ENCODE measurements around the gene UQCC5. TPM values are rescaled to one million over a fixed set of nuclear protein-coding genes. Genes with fewer than 3 reads are reported as not detected.

The UQCC5 gene
- polyA plus RNA-seq, 1 of the 3 experiments (the other 2 are of a cell fraction), result 124 TPM

- TF ChIP-seq CHD2 (IDR thresholded peaks at IDR 0.05; ENCODE audit: low read length, partially characterized antibody), result no peak
- TF ChIP-seq ELF1 (IDR thresholded peaks at IDR 0.05), result no peak
- no peak for TF ChIP-seq SMC3 (IDR thresholded peaks at IDR 0.05; ENCODE audit: low read depth, low read length)
- ChIA-PET CTCF (interaction anchor here (1.0 to 1.3 kb wide), 2 partner anchors 10 to 73 kb away, joined by 3 to 4 read pairs; no protein-coding TSS in a partner anchor), POLR2A (no interaction called here)
- Histone ChIP-seq H3K27me3 (ENCODE audit: insufficient read depth) (no peaks in the 10 kb centered on the region), H3K9me3 (no peaks in the 10 kb centered on the region), H4K20me1 (ENCODE audit: insufficient read depth) (peaks cover 9% of the 10 kb centered on the region), H2AFZ (ENCODE audit: low read depth) (no peak overlapping the region), H3K4me3 (ENCODE audit: low read depth in 2 of 2, low read length in 1 of 2) (no peak overlapping the region), H3K4me1 (ENCODE audit: control insufficient read depth in 1 of 2, insufficient read depth in 2 of 2, low read depth in 1 of 2, low read length in 1 of 2) (peaks cover 2 to 10% of the 10 kb centered on the region in 2 experiments), H3K79me2 (ENCODE audit: insufficient read depth) (peaks cover 55% of the 10 kb centered on the region; the same call in 1 of the 2 replicates), H3K4me2 (no peak overlapping the region), H3F3A (replicated peaks; ENCODE audit: insufficient read depth) (peaks cover 53% of the 10 kb centered on the region), H3K36me3 (replicated peaks in 1 of 2; ENCODE audit: control insufficient read depth in 1 of 2, insufficient read depth in 2 of 2, low read length in 1 of 2) (peaks cover 39 to 71% of the 10 kb centered on the region in 2 experiments), H3K9me2 (no peaks in the 10 kb centered on the region), H3K27ac (ENCODE audit: low read depth in 2 of 2, low read length in 1 of 2) (peak overlapping the region; percentile 50 to 70; a peak in 2 of 4 replicates), H3K9ac (no peak overlapping the region)
- DNase-seq, result no peak
- WGBS (ENCODE audit: low lambda C conversion rate), result 88% methylated on average over 4 of the region's 4 CpGs
Observed at GRCh38 chr3:52544937-52545336, 8.5 kb downstream of the UQCC5 start.

- H2AFZ ChIP-seq (ENCODE audit: low read depth), result no peak overlapping the region
- no peaks in the 10 kb centered on the region for H3K9me3 ChIP-seq
- no peak overlapping the region for H3K4me2 ChIP-seq
- ChIA-PET CTCF (interaction anchor here (1.3 to 2.0 kb wide), 3 partner anchors 8 to 88 kb away, joined by 3 to 7 read pairs (median 3); no protein-coding TSS in a partner anchor), POLR2A (no interaction called here)
- no peak for TF ChIP-seq IRF3 (IDR thresholded peaks at IDR 0.05; ENCODE audit: low read depth, low read length)
- TF ChIP-seq TCF12 (IDR thresholded peaks at IDR 0.05), result no peak
- TF ChIP-seq GABPA (IDR thresholded peaks at IDR 0.05; ENCODE audit: low read depth), result no peak
- TF ChIP-seq USF1 (IDR thresholded peaks at IDR 0.05; ENCODE audit: borderline replicate concordance, low read depth), result no peak
- no peak for TF ChIP-seq MXI1 (IDR thresholded peaks at IDR 0.05; ENCODE audit: low read depth, low read length)
- no peak for TF ChIP-seq REST (IDR thresholded peaks at IDR 0.05; ENCODE audit: low read depth, low read length)
- no peak for TF ChIP-seq PBX3 (IDR thresholded peaks at IDR 0.05)
- H3K4me1 ChIP-seq (ENCODE audit: control insufficient read depth in 1 of 2, insufficient read depth in 2 of 2, low read depth in 1 of 2, low read length in 1 of 2), result peaks cover 0 to 10% of the 10 kb centered on the region in 2 experiments; a peak in 2 of 4 replicates
- peaks cover 45% of the 10 kb centered on the region for H3F3A ChIP-seq (replicated peaks; ENCODE audit: insufficient read depth)
- peaks cover 41 to 74% of the 10 kb centered on the region in 2 experiments for H3K36me3 ChIP-seq (replicated peaks in 1 of 2; ENCODE audit: control insufficient read depth in 1 of 2, insufficient read depth in 2 of 2, low read length in 1 of 2)
- 55% methylated on average over 3 of the region's 3 CpGs for WGBS (ENCODE audit: low lambda C conversion rate)
- peaks cover 4% of the 10 kb centered on the region for H4K20me1 ChIP-seq (ENCODE audit: insufficient read depth)
- H3K27me3 ChIP-seq (ENCODE audit: insufficient read depth), result no peaks in the 10 kb centered on the region
- no peak overlapping the region for H3K9ac ChIP-seq
- H3K9me2 ChIP-seq, result no peaks in the 10 kb centered on the region
- no peak for DNase-seq
- peaks cover 41% of the 10 kb centered on the region; the same call in 1 of the 2 replicates for H3K79me2 ChIP-seq (ENCODE audit: insufficient read depth)
- peak overlapping the region; percentile 50 to 70 for H3K27ac ChIP-seq (ENCODE audit: low read depth in 2 of 2, low read length in 1 of 2)
- no peak overlapping the region for H3K4me3 ChIP-seq (ENCODE audit: low read depth in 2 of 2, low read length in 1 of 2)
Observed at GRCh38 chr3:52546111-52546901, 9.9 kb downstream of the UQCC5 start.

Data from SK-N-SH (cell line).